ENCODE results near the gene PARD6A. TPM values are rescaled to one million over a fixed set of nuclear protein-coding genes. Genes with fewer than 3 reads are reported as not detected.

PARD6A gene
- total and polyA plus RNA-seq, 2 donors (not counting 1 experiment from before 2014, with no cell fraction given) = 0.36 to 4.8 TPM

DNA sequence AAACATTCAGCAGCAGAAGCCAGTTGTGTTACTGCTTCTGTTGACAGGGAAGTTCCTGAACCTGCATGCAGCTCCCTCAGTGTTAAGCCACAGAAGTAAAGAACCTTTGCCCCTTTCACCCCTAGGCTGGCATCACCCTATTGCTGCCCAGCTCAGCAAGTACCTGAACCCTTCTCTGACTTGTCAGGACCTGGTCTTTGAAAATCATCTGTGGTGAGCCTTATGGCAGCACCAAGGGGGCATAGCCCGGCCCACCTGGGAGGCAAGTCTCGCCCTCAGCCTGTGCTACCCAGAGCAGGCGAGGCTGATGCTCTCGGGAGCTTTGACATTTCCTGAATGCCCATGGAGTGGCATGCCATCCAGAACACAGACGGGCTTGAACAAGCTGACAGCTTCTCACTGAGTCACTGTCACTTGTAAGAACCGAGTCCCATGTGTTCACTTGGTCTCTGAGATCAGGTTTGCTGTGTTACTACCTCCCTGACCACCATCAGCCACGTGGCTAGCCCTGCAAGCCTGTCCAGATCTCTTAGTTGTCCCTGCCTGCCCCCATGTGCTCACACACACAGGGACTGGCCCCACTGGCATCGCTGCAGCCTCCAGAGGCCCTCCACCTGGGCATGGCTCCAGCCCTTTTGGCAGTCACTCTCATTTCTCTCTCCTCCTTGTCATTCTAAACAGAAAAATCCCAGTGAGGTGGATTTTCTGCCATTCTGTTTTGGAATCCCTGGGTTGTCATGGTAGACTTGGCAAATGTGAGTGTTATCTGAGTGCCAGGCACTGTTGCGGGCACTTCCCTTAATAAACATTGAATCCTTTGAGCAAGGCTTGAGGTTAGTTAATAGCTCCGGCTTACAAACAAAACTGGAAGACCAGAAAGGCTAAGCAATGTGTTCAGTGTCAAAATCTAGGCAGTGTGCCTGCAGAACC lies 18.7 kb upstream of the PARD6A start:
- no peak overlapping the region for H2AFZ ChIP-seq (ENCODE audit: low read length)
- peak; percentile 34 to 40 for DNase-seq (ENCODE audit: low read depth in 2 of 2)

DNA sequence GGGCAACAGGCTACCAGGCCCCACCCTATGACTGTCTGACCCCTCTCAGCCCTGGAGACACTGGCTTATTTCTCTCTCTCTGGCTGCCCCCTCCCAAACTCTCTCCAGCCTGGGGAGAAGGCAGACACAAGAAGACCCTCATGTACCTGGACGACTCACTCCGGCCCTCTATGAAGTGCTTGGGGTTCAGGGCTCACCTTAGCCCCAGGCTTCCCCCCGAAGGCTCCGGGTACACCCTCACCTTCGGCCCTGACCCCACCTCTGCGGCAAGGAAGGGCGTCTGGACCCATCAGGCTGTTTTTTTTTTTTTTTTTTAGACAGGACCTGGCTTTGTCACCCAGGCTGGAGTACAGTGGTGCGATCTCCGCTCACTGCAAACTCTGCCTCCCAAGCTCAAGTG lies 16.7 kb upstream of the PARD6A start:
- Histone ChIP-seq H3K9ac (ENCODE audit: insufficient read depth, low read length) (no peak overlapping the region), H3K4me1 (ENCODE audit: control insufficient read depth, extremely low read depth, insufficient read depth, low read length) (no peaks in the 10 kb centered on the region), H3K4me2 (ENCODE audit: extremely low read depth, insufficient read depth, low read length) (no peak overlapping the region), H4K20me1 (ENCODE audit: control insufficient read depth, extremely low read depth, insufficient read depth, low read length) (no peaks in the 10 kb centered on the region), H3K27me3 (ENCODE audit: control insufficient read depth, insufficient read depth, low read length) (peaks cover 31% of the 10 kb centered on the region), H3K4me3 (replicated peaks in 1 of 4; ENCODE audit: control extremely low read depth in 1 of 4, insufficient read depth in 1 of 4, low read depth in 3 of 4, low read length in 4 of 4) (no peak overlapping the region), H3K9me3 (ENCODE audit: control insufficient read depth, insufficient read depth, low read depth, low read length) (no peaks in the 10 kb centered on the region), H2AFZ (ENCODE audit: low read length) (no peak overlapping the region), H3K27ac (ENCODE audit: insufficient read depth, low read length) (no peak overlapping the region), H3K79me2 (ENCODE audit: control insufficient read depth, insufficient read depth, low read length) (no peaks in the 10 kb centered on the region), H3K36me3 (ENCODE audit: control insufficient read depth, insufficient read depth, low read length) (no peaks in the 10 kb centered on the region)
- no peak for TF ChIP-seq EZH2 (IDR thresholded peaks at IDR 0.05; ENCODE audit: low read length, missing control alignments)
- TF ChIP-seq, protein P1, sequence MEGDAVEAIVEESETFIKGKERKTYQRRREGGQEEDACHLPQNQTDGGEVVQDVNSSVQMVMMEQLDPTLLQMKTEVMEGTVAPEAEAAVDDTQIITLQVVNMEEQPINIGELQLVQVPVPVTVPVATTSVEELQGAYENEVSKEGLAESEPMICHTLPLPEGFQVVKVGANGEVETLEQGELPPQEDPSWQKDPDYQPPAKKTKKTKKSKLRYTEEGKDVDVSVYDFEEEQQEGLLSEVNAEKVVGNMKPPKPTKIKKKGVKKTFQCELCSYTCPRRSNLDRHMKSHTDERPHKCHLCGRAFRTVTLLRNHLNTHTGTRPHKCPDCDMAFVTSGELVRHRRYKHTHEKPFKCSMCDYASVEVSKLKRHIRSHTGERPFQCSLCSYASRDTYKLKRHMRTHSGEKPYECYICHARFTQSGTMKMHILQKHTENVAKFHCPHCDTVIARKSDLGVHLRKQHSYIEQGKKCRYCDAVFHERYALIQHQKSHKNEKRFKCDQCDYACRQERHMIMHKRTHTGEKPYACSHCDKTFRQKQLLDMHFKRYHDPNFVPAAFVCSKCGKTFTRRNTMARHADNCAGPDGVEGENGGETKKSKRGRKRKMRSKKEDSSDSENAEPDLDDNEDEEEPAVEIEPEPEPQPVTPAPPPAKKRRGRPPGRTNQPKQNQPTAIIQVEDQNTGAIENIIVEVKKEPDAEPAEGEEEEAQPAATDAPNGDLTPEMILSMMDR (conservative IDR thresholded peaks at IDR 0.05 in 1 of 2, IDR thresholded peaks at IDR 0.05 in 1 of 2; ENCODE audit: low read depth in 1 of 2, low read length in 2 of 2) = no peak
- DNase-seq (ENCODE audit: low read depth in 2 of 2) = no peak

More for the DNA sequence above, 18.7 kb upstream of the PARD6A start:
- Histone ChIP-seq H3K9me3 (ENCODE audit: control insufficient read depth, insufficient read depth, low read depth, low read length) (no peaks in the 10 kb centered on the region), H3K4me2 (ENCODE audit: extremely low read depth, insufficient read depth, low read length) (no peak overlapping the region), H3K27ac (ENCODE audit: insufficient read depth, low read length) (no peak overlapping the region), H3K36me3 (ENCODE audit: control insufficient read depth, insufficient read depth, low read length) (no peaks in the 10 kb centered on the region), H3K4me1 (ENCODE audit: control insufficient read depth, extremely low read depth, insufficient read depth, low read length) (no peaks in the 10 kb centered on the region), H3K27me3 (ENCODE audit: control insufficient read depth, insufficient read depth, low read length) (peaks cover 14% of the 10 kb centered on the region), H4K20me1 (ENCODE audit: control insufficient read depth, extremely low read depth, insufficient read depth, low read length) (no peaks in the 10 kb centered on the region), H3K4me3 (replicated peaks in 1 of 4; ENCODE audit: control extremely low read depth in 1 of 4, insufficient read depth in 1 of 4, low read depth in 3 of 4, low read length in 4 of 4) (no peak overlapping the region), H3K79me2 (ENCODE audit: control insufficient read depth, insufficient read depth, low read length) (no peaks in the 10 kb centered on the region), H3K9ac (ENCODE audit: insufficient read depth, low read length) (no peak overlapping the region)
- TF ChIP-seq, protein P1 (conservative IDR thresholded peaks at IDR 0.05 in 1 of 2, IDR thresholded peaks at IDR 0.05 in 1 of 2; ENCODE audit: low read depth in 1 of 2, low read length in 2 of 2) = no peak
- TF ChIP-seq EZH2 (IDR thresholded peaks at IDR 0.05; ENCODE audit: low read length, missing control alignments) = no peak

DNA sequence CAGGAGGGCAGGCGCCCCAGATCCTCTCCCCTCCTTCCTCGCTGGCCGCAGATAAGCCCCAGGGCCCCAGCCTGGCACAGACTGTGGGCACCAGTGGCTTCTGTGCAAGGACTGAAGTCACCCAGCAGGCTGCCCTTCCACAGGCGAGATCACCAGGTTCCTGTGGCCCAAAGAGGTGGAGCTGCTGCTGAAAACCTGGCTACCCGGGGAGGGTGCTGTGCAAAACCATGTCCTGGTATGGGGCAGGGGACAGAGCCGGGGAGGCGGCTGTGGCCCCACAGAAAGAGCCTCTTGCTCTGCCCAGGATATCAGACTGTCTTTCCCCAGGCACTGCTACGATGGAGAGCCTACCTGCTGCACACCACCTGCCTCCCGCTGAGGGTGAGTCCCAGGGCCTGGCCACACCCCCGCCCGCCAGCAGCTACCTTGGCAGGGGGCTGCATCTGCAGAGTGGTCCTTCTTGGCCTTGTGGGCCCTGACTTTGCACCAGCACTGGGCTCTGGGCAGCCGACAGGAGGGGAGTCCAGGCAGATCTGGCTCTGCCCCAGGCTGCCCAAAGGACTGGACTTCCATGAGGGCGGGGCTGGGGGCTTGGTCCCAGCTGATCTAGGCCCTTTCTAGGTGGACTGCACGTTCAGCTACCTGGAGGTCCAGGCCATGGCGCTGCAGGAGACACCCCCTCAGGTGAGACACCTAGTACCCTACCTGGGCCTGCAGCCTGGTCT lies 15.2 kb upstream of the PARD6A start:
- peaks cover 44% of the 10 kb centered on the region for H3K27me3 ChIP-seq (ENCODE audit: control insufficient read depth, insufficient read depth, low read length)
- H3K9ac ChIP-seq (ENCODE audit: insufficient read depth, low read length) = no peak overlapping the region
- H3K4me2 ChIP-seq (ENCODE audit: extremely low read depth, insufficient read depth, low read length) = no peak overlapping the region
- no peak overlapping the region for H2AFZ ChIP-seq (ENCODE audit: low read length)
- no peak overlapping the region for H3K27ac ChIP-seq (ENCODE audit: insufficient read depth, low read length)
- no peaks in the 10 kb centered on the region for H3K79me2 ChIP-seq (ENCODE audit: control insufficient read depth, insufficient read depth, low read length)
- H4K20me1 ChIP-seq (ENCODE audit: control insufficient read depth, extremely low read depth, insufficient read depth, low read length) = no peaks in the 10 kb centered on the region
- TF ChIP-seq, protein P1 (conservative IDR thresholded peaks at IDR 0.05 in 1 of 2, IDR thresholded peaks at IDR 0.05 in 1 of 2; ENCODE audit: low read depth in 1 of 2, low read length in 2 of 2) = no peak
- no peak for TF ChIP-seq EZH2 (IDR thresholded peaks at IDR 0.05; ENCODE audit: low read length, missing control alignments)
- no peaks in the 10 kb centered on the region for H3K36me3 ChIP-seq (ENCODE audit: control insufficient read depth, insufficient read depth, low read length)
- H3K4me3 ChIP-seq (replicated peaks in 1 of 4; ENCODE audit: control extremely low read depth in 1 of 4, insufficient read depth in 1 of 4, low read depth in 3 of 4, low read length in 4 of 4) = no peak overlapping the region
- H3K9me3 ChIP-seq (ENCODE audit: control insufficient read depth, insufficient read depth, low read depth, low read length) = no peaks in the 10 kb centered on the region
- DNase-seq (ENCODE audit: low read depth in 2 of 2) = no peak
- no peaks in the 10 kb centered on the region for H3K4me1 ChIP-seq (ENCODE audit: control insufficient read depth, extremely low read depth, insufficient read depth, low read length)

All from fibroblast of lung (primary cell).